NCI-H2171 (cell line): Measurements from ENCODE around the gene NAA40.
A peak's percentile ranks its signal among the peaks of the same experiment; 100 is the strongest.

Experiments used
- DNase-seq: peaks from one replicate; lab custom pipeline; 2025; lab: John Stamatoyannopoulos, UW

The NAA40 gene

GRCh38 chr11:63986932-63987513 is 48.2 kb downstream of the NAA40 start:
- no peak for DNase-seq

GRCh38 chr11:63991558-63991957 is 52.8 kb downstream of the NAA40 start:
- DNase-seq = no peak

DNA sequence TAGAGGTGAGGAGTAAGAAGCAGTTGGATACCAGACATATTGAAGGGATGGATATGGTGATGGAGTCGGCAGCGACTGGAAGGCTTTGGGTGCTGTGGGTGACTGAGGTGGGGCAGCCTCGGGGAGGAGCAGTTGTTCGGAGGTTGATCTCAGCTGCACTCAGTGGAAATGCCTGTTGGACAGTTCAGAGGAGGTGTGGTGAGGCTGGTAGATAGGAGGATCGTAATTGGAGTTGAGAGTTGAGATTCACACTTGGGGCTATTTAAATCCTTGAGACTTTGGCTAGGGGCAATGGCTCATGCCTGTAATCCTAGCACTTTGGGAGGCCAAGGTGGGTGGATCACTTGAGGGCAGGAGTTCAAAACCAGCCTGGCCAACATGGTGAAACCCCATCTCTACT is 54.3 kb downstream of the NAA40 start:
- no peak for DNase-seq

GRCh38 chr11:63993993-63994392 is 55.2 kb downstream of the NAA40 start:
- no peak for DNase-seq

DNA sequence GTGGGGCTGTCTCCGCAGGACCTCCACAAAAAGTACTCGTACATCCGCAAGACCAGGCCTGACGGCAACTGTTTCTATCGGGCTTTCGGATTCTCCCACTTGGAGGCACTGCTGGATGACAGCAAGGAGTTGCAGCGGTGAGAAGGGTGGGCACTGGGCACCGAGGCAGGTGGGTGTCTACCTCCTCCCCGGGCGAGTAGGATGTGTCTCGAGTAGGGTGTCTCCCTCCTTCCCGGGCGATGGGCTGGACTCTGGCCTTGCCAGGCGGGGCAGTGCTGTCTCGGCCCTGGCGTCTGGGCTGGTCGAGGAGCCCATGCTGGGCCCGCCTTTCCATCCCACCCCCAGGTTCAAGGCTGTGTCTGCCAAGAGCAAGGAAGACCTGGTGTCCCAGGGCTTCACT is 57.7 kb downstream of the NAA40 start:
- no peak for DNase-seq

DNA sequence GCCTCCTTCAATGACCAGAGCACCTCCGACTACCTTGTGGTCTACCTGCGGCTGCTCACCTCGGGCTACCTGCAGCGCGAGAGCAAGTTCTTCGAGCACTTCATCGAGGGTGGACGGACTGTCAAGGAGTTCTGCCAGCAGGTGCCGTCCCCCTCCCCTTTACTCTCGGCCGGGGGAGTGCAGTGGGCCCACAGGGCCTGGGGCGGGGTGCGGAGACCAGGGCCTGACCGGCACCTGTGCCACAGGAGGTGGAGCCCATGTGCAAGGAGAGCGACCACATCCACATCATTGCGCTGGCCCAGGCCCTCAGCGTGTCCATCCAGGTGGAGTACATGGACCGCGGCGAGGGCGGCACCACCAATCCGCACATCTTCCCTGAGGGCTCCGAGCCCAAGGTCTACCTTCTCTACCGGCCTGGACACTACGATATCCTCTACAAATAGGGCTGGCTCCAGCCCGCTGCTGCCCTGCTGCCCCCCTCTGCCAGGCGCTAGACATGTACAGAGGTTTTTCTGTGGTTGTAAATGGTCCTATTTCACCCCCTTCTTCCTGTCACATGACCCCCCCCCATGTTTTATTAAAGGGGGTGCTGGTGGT is 58.4 kb downstream of the NAA40 start:
- DNase-seq = no peak

DNA sequence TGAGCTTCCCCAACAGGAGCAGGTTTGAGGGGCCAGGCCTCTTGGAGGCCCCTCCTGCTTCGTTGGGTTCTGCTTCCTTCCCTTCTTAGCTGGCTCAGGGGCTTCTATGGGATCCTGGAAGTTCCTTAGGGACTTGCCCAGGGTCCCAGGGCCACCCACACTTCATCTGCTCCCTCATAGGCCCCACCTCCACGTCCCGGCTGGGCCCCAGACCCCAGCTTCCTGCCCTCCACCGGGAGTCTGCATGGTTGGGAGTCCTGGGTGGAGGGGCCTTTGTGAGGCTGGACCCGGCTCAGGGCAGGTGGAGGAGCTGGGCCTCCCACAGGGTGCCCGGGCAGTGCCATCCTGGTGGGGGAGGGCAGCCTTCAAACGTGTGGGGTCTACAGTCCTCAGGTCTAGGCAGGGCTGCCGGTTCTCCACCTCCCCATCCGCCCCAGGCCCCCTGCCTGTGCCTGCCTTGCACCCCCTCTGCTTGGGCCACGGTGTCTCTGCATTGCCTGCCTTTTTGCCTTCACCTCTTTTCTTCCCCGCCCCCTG is 59.1 kb downstream of the NAA40 start:
- DNase-seq = no peak

DNA sequence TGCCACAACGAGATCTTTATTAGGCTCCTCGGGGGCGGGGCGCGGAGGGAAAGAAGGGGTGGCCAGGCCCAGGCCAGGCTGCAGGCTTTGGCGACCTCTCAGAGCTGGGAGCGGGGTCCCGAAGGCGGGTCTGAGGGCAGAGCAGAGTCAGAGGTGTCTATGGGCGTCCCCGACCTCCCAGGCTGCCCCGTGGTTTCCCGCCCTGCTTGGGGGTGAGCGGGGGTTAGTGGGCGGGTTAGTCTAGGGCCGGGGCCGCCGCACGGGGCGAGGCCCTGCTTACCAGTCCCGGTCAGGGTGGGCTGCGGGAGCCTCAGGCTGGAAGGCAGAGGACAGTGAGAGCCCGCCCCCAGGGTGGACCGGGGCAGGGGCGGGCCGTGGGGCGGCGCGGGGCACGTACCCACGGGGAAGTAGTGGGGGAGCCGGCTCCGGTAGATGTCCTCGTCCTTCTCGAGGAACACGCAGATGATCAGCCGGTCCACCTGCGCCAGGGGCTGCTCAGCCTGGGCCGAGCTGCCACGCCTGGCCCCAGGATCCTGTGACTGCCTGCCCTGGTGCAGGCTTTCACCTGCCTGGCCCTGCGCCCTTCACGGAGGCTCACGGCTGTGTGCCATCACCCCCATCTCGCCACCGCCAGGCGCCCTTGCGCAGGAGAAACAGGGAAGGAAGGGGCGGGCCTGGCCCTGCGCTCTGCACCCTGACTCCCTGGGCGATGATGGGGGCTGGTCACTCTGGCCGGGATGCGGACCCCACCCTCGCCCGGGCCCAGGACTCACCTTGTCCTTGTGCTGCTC is 60.0 kb downstream of the NAA40 start:
- DNase-seq = no peak

- DNase-seq = no peak
Observed at GRCh38 chr11:63999349-64000025, 60.7 kb downstream of the NAA40 start.

DNA sequence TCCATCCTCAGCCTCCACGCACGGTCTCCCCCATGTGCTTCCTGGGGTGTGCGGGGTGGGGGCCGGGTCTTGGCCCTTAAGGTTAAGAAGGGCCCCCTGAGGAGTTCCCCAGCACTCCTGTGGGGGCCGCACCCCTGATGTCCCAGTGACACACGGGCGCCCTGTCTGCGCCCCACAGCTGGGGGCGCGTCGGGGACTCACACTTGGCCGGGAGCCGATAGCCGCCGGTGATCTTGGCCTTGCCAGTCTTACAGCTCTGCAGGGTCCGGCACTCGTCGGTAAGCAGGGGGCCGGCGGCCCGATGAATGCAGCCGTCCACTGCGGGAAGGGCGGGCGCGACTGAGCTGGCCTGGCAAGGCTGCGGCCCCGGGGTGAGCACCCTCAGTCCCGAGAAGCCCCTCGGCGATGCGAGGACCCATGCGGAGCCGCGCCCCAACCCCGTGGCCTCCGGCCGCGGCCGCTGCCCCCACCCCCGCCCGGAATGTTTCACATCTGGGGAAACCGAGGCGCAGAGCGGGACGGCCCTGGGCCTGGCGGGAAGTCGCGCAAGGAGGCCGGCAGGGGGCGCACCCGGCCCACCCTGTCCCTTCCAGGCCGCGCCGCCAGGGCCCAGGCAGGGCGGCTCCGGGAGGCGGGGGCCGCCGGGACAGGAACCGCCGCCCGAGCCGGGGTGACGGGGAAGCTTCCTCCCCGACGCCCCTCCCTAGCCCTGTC is 61.4 kb downstream of the NAA40 start:
- no peak for DNase-seq

- DNase-seq = no peak
Observed at GRCh38 chr11:64000740-64001483, 62.1 kb downstream of the NAA40 start.

DNA sequence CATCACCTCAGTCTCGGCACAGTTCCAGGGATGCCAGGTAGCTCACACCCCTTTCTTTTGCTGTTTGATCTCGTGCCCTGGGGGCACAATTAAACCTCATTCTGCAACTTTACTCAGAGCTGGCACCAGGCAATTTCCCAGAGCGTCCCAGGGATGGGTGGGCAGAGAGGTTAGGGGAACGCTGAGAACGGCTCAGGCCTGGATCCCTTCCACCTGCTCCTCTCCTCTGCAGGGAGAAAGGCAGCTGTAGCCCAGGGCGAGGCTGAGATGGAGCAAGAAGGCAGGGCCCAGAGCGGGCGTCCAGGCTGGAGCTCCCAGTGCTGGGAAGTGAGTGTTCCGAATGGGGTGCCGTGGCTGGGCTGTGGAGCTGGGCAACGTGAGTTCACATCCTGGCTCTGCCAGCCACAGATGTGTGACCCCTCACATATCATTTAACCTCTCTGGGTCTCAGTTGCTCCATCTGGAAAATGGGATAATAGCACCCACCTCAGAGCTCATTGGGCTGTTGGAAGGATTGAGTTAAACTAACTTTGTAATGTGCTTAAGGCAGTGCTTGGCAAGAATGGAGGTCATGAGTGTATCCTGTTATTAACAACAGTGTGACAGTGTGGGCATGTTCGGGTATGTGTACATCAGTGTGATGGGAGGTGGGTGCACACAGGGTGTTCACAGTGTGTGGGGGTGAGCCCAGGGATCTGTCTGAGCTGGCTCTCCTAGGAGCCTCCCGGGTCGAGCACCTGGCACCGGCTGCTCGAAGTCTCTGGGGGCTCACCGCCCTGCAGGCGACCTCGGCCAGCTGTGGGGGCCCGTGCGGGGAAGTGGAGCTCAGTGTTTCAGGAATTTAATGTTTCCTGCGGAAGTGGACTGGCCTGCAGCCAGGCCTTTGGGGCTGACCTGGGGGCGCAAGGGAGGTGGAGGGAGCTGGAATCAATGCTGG is 63.0 kb downstream of the NAA40 start:
- DNase-seq = peak; percentile 35

DNA sequence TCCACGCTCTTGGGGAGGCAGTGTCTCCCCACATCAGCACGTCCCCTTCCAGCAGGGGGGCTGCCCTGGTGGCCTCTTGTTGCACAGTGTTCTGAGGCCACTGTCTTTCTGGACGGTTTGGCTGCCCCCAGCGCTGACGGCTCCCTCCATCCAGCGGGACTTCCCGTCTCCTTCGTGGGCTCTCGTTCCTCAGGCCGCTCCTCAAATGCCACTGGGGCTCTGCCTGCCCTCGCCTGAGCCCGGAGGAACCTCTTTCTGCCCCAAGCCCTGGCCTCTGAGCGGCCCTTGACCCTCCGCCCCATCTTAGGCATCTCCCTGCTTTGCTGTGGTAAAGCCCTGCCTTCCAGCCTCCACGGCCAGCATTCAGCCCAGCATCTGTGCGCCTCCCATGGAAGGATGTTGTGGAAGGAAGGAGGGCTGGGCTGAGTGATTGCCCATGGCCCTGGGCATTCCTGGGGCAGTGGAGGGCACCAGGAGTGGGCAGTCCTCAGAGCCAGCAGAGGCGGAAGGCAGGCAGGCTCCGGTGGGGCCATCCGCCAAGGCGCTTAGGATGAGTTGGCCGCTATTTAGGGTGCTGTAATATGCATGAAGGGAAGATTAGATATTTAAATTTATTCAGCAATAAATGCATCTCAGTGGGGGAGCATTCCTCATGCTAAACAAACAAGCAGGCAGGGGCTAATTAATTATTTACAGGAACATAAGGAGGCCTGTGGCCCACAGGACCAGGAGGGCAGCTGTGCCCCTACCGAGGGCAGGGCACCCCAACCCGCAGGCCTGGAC is 65.2 kb downstream of the NAA40 start:
- no peak for DNase-seq

- DNase-seq = no peak
Observed at GRCh38 chr11:64004590-64004984, 65.8 kb downstream of the NAA40 start.

- DNase-seq = no peak
Observed at GRCh38 chr11:64005691-64006090, 66.9 kb downstream of the NAA40 start.

DNA sequence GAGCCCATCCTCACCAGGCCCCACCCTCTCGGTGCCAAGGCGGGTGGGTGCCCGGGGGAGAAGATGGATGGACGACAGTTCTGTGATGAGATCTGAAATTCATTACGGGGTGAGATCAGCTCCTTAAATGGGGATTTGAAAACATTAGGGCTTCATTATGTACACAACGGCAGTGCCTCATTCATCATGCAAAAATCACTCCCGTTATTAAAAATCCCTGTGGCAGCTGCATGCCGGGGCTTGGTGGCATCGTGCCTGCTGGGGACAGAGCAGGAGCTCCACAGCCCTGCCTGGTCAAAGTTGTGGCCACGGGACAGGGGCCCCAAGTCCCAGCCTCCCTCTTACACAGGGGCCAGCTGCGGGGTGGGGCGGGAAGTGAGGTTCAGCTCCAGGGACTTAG is 67.6 kb downstream of the NAA40 start:
- no peak for DNase-seq
